Fibroblast of lung (primary cell): ENCODE data around the gene SERPINB7. TPM values are rescaled to one million over a fixed set of nuclear protein-coding genes. Genes with fewer than 3 reads are reported as not detected.

ENCODE experiments used
- DNase-seq, 2 donors: peaks; one replicate each; pipeline versions ENCODE4 v3.0.0 to v3.0.0-alpha.2; 2010; ENCODE audit warnings: low read depth in 2 of 2
- H2AFZ ChIP-seq: 2 replicates; pipeline ENCODE4 v1.5.1; 2012; ENCODE audit warnings: low read length, control low read depth, inconsistent platforms
- H3K27ac ChIP-seq: 2 replicates; pipeline ENCODE4 v1.5.1; 2011; ENCODE audit warnings: low read length, control low read depth; ENCODE audit not compliant: insufficient read depth
- H3K27me3 ChIP-seq: 2 replicates; pipeline ENCODE4 v1.5.1; 2011; ENCODE audit warnings: mild to moderate bottlenecking, low read length; ENCODE audit not compliant: control insufficient read depth, insufficient read depth
- H3K36me3 ChIP-seq: 2 replicates; pipeline ENCODE4 v1.5.1; 2011; ENCODE audit warnings: low read length; ENCODE audit not compliant: control insufficient read depth, insufficient read depth
- H3K4me1 ChIP-seq: 2 replicates; pipeline ENCODE4 v1.5.1; 2011; ENCODE audit warnings: low read length; ENCODE audit not compliant: control insufficient read depth, insufficient read depth; ENCODE audit errors: extremely low read depth
- H3K4me2 ChIP-seq: 2 replicates; pipeline ENCODE4 v1.5.1; 2011; ENCODE audit warnings: low read length, control low read depth; ENCODE audit not compliant: insufficient read depth; ENCODE audit errors: extremely low read depth
- H3K4me3 ChIP-seq, 4 experiments: fragments of 200-600 bp in 1 of 4; sonication (generic) in 1 of 4; replicated peaks in 1 of 4; 2 replicates each; pipeline ENCODE4 v1.5.1; 2011 to 2016; ENCODE audit warnings: low read length in 4 of 4, low read depth in 3 of 4, mild to moderate bottlenecking in 3 of 4, control low read depth in 2 of 4, inconsistent platforms in 1 of 4, mixed read lengths in 1 of 4; ENCODE audit not compliant: insufficient read depth in 1 of 4; ENCODE audit errors: control extremely low read depth in 1 of 4
- H3K79me2 ChIP-seq: 2 replicates; pipeline ENCODE4 v1.5.1; 2012; ENCODE audit warnings: mild to moderate bottlenecking, low read length, inconsistent platforms; ENCODE audit not compliant: control insufficient read depth, insufficient read depth
- H3K9ac ChIP-seq: 2 replicates; pipeline ENCODE4 v1.5.1; 2011; ENCODE audit warnings: mild to moderate bottlenecking, low read length, control low read depth; ENCODE audit not compliant: insufficient read depth
- H3K9me3 ChIP-seq: 2 replicates; pipeline ENCODE4 v1.5.1; 2012; ENCODE audit warnings: low read depth, low read length; ENCODE audit not compliant: control insufficient read depth, insufficient read depth
- H4K20me1 ChIP-seq: 2 replicates; pipeline ENCODE4 v1.5.1; 2011; ENCODE audit warnings: low read length; ENCODE audit not compliant: control insufficient read depth, insufficient read depth; ENCODE audit errors: extremely low read depth
- CTCF ChIP-seq, 2 donors: IDR thresholded peaks in 1 of 2; conservative IDR thresholded peaks in 1 of 2; 1 replicate in 1 of 2; 2 replicates in 1 of 2; pipeline ENCODE4 v1.5.1; 2011 to 2012; ENCODE audit warnings: low read length in 2 of 2, control low read depth in 1 of 2, inconsistent platforms in 1 of 2, low read depth in 1 of 2, mild to moderate bottlenecking in 1 of 2
- EZH2 ChIP-seq: IDR thresholded peaks from 2 replicates; pipeline ENCODE4 v1.5.1; 2012; ENCODE audit warnings: low read length, control low read depth, mild to moderate bottlenecking; ENCODE audit errors: missing control alignments
- polyA plus RNA-seq, 2 donors: library from polyadenylated mRNA; depleted of rRNA in 1 of 2; stranded (reverse) in 1 of 2; unstranded in 1 of 2; fragments of >200 nt; gene quantifications; 2 replicates each; pipeline ENCODE4 v1.2.1, GENCODE V29; 2011 to 2012; ENCODE audit warnings: missing spikeins in 1 of 2
- total RNA-seq: library from RNA; depleted of rRNA; stranded (reverse); fragments of >200 nt; gene quantifications from 2 replicates; pipeline ENCODE4 v1.2.1, GENCODE V29; 2014

Gene SERPINB7
- total and polyA plus RNA-seq, 2 donors (not counting 1 experiment from before 2014, with no cell fraction given) = 3.0 to 6.7 TPM

GRCh38 chr18:63828120-63828519 lies 52.9 kb downstream of the SERPINB7 start:
- no peak overlapping the region for H3K4me3 ChIP-seq

GRCh38 chr18:63828656-63829055 lies 53.4 kb downstream of the SERPINB7 start:
- Histone ChIP-seq H3K4me3 (no peak overlapping the region), H3K4me2 (no peak overlapping the region), H3K27me3 (no peaks in the 10 kb centered on the region), H3K36me3 (no peaks in the 10 kb centered on the region), H3K79me2 (no peaks in the 10 kb centered on the region), H4K20me1 (no peaks in the 10 kb centered on the region), H2AFZ (no peak overlapping the region), H3K9me3 (no peaks in the 10 kb centered on the region), H3K27ac (no peak overlapping the region), H3K4me1 (peaks cover 6% of the 10 kb centered on the region), H3K9ac (no peak overlapping the region)
- TF ChIP-seq EZH2 = no peak
- no peak for TF ChIP-seq CTCF (conservative IDR thresholded peaks at IDR 0.05 in 1 of 2, IDR thresholded peaks at IDR 0.05 in 1 of 2; ENCODE audit: low read depth in 1 of 2, low read length in 2 of 2)
- DNase-seq = no peak

More at GRCh38 chr18:63828120-63828519, 52.9 kb downstream of the SERPINB7 start:
- no peak overlapping the region for H3K27ac ChIP-seq
- peaks cover 6% of the 10 kb centered on the region for H3K4me1 ChIP-seq
- no peak overlapping the region for H3K4me2 ChIP-seq
- H3K27me3 ChIP-seq = no peaks in the 10 kb centered on the region
- H4K20me1 ChIP-seq = no peaks in the 10 kb centered on the region
- no peaks in the 10 kb centered on the region for H3K9me3 ChIP-seq
- TF ChIP-seq CTCF (conservative IDR thresholded peaks at IDR 0.05 in 1 of 2, IDR thresholded peaks at IDR 0.05 in 1 of 2; ENCODE audit: low read depth in 1 of 2, low read length in 2 of 2) (no peak), EZH2 (no peak)
- no peak overlapping the region for H3K9ac ChIP-seq
- H3K36me3 ChIP-seq = no peaks in the 10 kb centered on the region
- no peak overlapping the region for H2AFZ ChIP-seq
- no peaks in the 10 kb centered on the region for H3K79me2 ChIP-seq
- no peak for DNase-seq

GRCh38 chr18:63829886-63830285 lies 54.7 kb downstream of the SERPINB7 start:
- Histone ChIP-seq H3K27me3 (no peaks in the 10 kb centered on the region), H3K79me2 (no peaks in the 10 kb centered on the region), H2AFZ (no peak overlapping the region), H3K4me1 (peaks cover 6% of the 10 kb centered on the region), H3K9ac (no peak overlapping the region), H3K27ac (no peak overlapping the region), H3K9me3 (no peaks in the 10 kb centered on the region), H3K4me2 (no peak overlapping the region), H3K36me3 (no peaks in the 10 kb centered on the region), H4K20me1 (no peaks in the 10 kb centered on the region), H3K4me3 (no peak overlapping the region)
- DNase-seq = no peak
- no peak for TF ChIP-seq CTCF (conservative IDR thresholded peaks at IDR 0.05 in 1 of 2, IDR thresholded peaks at IDR 0.05 in 1 of 2; ENCODE audit: low read depth in 1 of 2, low read length in 2 of 2)
- no peak for TF ChIP-seq EZH2
